ENCODE results near the gene SCRT2. TPM values are rescaled to one million over a fixed set of nuclear protein-coding genes. Genes with fewer than 3 reads are reported as not detected.

Gene SCRT2
- polyA plus RNA-seq, 1 of the 3 experiments (the other 2 are of a cell fraction): not detected

GRCh38 chr20:658202-658601, 17.4 kb downstream of the SCRT2 start:
- Histone ChIP-seq H4K20me1 (ENCODE audit: insufficient read depth) (no peaks in the 10 kb centered on the region), H3K4me1 (ENCODE audit: control insufficient read depth in 1 of 2, insufficient read depth in 2 of 2, low read depth in 1 of 2, low read length in 1 of 2) (peaks cover 0 to 5% of the 10 kb centered on the region in 2 experiments; a peak in 1 of 4 replicates), H3K79me2 (ENCODE audit: insufficient read depth) (no peaks in the 10 kb centered on the region), H3K9me2 (no peaks in the 10 kb centered on the region), H3K4me2 (no peak overlapping the region), H3K4me3 (ENCODE audit: low read depth in 2 of 2, low read length in 1 of 2) (no peak overlapping the region), H3K27me3 (ENCODE audit: insufficient read depth) (no peaks in the 10 kb centered on the region; the same call in 1 of the 2 replicates), H3K27ac (ENCODE audit: low read depth in 2 of 2, low read length in 1 of 2) (no peak overlapping the region), H3F3A (replicated peaks; ENCODE audit: insufficient read depth) (no peaks in the 10 kb centered on the region), H3K36me3 (replicated peaks in 1 of 2; ENCODE audit: control insufficient read depth in 1 of 2, insufficient read depth in 2 of 2, low read length in 1 of 2) (no peaks in the 10 kb centered on the region), H3K9me3 (no peaks in the 10 kb centered on the region), H3K9ac (no peak overlapping the region), H2AFZ (ENCODE audit: low read depth) (no peak overlapping the region)
- TF ChIP-seq, protein P1, sequence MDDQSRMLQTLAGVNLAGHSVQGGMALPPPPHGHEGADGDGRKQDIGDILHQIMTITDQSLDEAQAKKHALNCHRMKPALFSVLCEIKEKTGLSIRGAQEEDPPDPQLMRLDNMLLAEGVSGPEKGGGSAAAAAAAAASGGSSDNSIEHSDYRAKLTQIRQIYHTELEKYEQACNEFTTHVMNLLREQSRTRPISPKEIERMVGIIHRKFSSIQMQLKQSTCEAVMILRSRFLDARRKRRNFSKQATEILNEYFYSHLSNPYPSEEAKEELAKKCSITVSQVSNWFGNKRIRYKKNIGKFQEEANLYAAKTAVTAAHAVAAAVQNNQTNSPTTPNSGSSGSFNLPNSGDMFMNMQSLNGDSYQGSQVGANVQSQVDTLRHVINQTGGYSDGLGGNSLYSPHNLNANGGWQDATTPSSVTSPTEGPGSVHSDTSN (IDR thresholded peaks at IDR 0.05): no peak
- TF ChIP-seq RFX5 (IDR thresholded peaks at IDR 0.05; ENCODE audit: low read length) (no peak), RXRA (IDR thresholded peaks at IDR 0.05; ENCODE audit: borderline replicate concordance, low read depth) (no peak)
- CTCF ChIA-PET: interaction anchor here (1.5 to 1.6 kb wide), 4 partner anchors 9 to 81 kb away, joined by 5 to 9 read pairs (median 7); no protein-coding TSS in a partner anchor
- POLR2A ChIA-PET: no interaction called here
- WGBS (ENCODE audit: low lambda C conversion rate): 48% methylated on average over 2 of the region's 2 CpGs
- peak; percentile 10 for DNase-seq

GRCh38 chr20:655726-656624, 19.6 kb downstream of the SCRT2 start:
- Histone ChIP-seq H3K27ac (ENCODE audit: low read depth in 2 of 2, low read length in 1 of 2) (no peak overlapping the region), H3K79me2 (ENCODE audit: insufficient read depth) (peaks cover 20% of the 10 kb centered on the region), H3K9ac (no peak overlapping the region), H4K20me1 (ENCODE audit: insufficient read depth) (no peaks in the 10 kb centered on the region), H3K9me3 (no peaks in the 10 kb centered on the region), H3K4me2 (no peak overlapping the region), H3K9me2 (no peaks in the 10 kb centered on the region), H3K4me1 (ENCODE audit: control insufficient read depth in 1 of 2, insufficient read depth in 2 of 2, low read depth in 1 of 2, low read length in 1 of 2) (peaks cover 0 to 17% of the 10 kb centered on the region in 2 experiments; a peak in 2 of 4 replicates), H3F3A (replicated peaks; ENCODE audit: insufficient read depth) (no peaks in the 10 kb centered on the region), H3K27me3 (ENCODE audit: insufficient read depth) (no peaks in the 10 kb centered on the region; the same call in 1 of the 2 replicates), H3K4me3 (ENCODE audit: low read depth in 2 of 2, low read length in 1 of 2) (no peak overlapping the region), H3K36me3 (replicated peaks in 1 of 2; ENCODE audit: control insufficient read depth in 1 of 2, insufficient read depth in 2 of 2, low read length in 1 of 2) (no peaks in the 10 kb centered on the region), H2AFZ (ENCODE audit: low read depth) (no peak overlapping the region)
- CTCF ChIA-PET: interaction anchor here (1.3 to 3.9 kb wide), 5 partner anchors 11 to 83 kb away, joined by 3 to 23 read pairs (median 13); no protein-coding TSS in a partner anchor
- TF ChIP-seq REST (IDR thresholded peaks at IDR 0.05; ENCODE audit: low read depth, low read length): no peak
- no peak for TF ChIP-seq NFIC (IDR thresholded peaks at IDR 0.05; ENCODE audit: borderline replicate concordance)
- no peak for TF ChIP-seq SIN3A (IDR thresholded peaks at IDR 0.05; ENCODE audit: borderline replicate concordance, low read depth, low read length)
- TF ChIP-seq MXI1 (IDR thresholded peaks at IDR 0.05; ENCODE audit: low read depth, low read length): no peak
- TF ChIP-seq, protein P2, sequence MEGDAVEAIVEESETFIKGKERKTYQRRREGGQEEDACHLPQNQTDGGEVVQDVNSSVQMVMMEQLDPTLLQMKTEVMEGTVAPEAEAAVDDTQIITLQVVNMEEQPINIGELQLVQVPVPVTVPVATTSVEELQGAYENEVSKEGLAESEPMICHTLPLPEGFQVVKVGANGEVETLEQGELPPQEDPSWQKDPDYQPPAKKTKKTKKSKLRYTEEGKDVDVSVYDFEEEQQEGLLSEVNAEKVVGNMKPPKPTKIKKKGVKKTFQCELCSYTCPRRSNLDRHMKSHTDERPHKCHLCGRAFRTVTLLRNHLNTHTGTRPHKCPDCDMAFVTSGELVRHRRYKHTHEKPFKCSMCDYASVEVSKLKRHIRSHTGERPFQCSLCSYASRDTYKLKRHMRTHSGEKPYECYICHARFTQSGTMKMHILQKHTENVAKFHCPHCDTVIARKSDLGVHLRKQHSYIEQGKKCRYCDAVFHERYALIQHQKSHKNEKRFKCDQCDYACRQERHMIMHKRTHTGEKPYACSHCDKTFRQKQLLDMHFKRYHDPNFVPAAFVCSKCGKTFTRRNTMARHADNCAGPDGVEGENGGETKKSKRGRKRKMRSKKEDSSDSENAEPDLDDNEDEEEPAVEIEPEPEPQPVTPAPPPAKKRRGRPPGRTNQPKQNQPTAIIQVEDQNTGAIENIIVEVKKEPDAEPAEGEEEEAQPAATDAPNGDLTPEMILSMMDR (IDR thresholded peaks at IDR 0.05): no peak
- no peak for TF ChIP-seq JUND (IDR thresholded peaks at IDR 0.05)
- no peak for TF ChIP-seq RFX5 (IDR thresholded peaks at IDR 0.05; ENCODE audit: low read length)
- no peak for TF ChIP-seq NRF1 (IDR thresholded peaks at IDR 0.05; ENCODE audit: low read depth, low read length)
- TF ChIP-seq EP300 (IDR thresholded peaks at IDR 0.05; ENCODE audit: borderline replicate concordance in 1 of 2, low read depth in 1 of 2, low read length in 1 of 2): no peak
- no peak for TF ChIP-seq MEF2A (IDR thresholded peaks at IDR 0.05; ENCODE audit: borderline replicate concordance, low read depth)
- TF ChIP-seq USF1 (IDR thresholded peaks at IDR 0.05; ENCODE audit: borderline replicate concordance, low read depth): no peak
- POLR2A ChIA-PET: no interaction called here
- WGBS (ENCODE audit: low lambda C conversion rate): 71% methylated on average over 11 of the region's 11 CpGs
- DNase-seq: no peak

Data from SK-N-SH (cell line).